T-helper 1 cell treated with Interleukin-12 subunit alpha and Interleukin-12 subunit beta and Interleukin-4 antibody, amounts not matched to agents 30 μg/mL and 1 μg/mL, for 36 hours (primary cell): ENCODE data around the gene PGGT1B.

ENCODE experiments used
- H3K27ac Mint-ChIP-seq: one replicate; pipeline ENCODE4 v1.8.0; 2021; ENCODE audit warnings: mild to moderate bottlenecking, mixed read lengths
- H3K27me3 Mint-ChIP-seq: one replicate; pipeline ENCODE4 v1.8.0; 2021; ENCODE audit warnings: low read depth, mixed read lengths
- H3K36me3 Mint-ChIP-seq: one replicate; pipeline ENCODE4 v1.8.0; 2021; ENCODE audit warnings: low read depth, mixed read lengths
- H3K4me1 Mint-ChIP-seq: one replicate; pipeline ENCODE4 v1.8.0; 2021; ENCODE audit warnings: low read depth, mixed read lengths
- H3K4me3 Mint-ChIP-seq: one replicate; pipeline ENCODE4 v1.8.0; 2021; ENCODE audit warnings: mild to moderate bottlenecking, moderate library complexity, mixed read lengths
- H3K9me3 Mint-ChIP-seq: one replicate; pipeline ENCODE4 v1.8.0; 2021; ENCODE audit warnings: mixed read lengths

The PGGT1B gene

DNA sequence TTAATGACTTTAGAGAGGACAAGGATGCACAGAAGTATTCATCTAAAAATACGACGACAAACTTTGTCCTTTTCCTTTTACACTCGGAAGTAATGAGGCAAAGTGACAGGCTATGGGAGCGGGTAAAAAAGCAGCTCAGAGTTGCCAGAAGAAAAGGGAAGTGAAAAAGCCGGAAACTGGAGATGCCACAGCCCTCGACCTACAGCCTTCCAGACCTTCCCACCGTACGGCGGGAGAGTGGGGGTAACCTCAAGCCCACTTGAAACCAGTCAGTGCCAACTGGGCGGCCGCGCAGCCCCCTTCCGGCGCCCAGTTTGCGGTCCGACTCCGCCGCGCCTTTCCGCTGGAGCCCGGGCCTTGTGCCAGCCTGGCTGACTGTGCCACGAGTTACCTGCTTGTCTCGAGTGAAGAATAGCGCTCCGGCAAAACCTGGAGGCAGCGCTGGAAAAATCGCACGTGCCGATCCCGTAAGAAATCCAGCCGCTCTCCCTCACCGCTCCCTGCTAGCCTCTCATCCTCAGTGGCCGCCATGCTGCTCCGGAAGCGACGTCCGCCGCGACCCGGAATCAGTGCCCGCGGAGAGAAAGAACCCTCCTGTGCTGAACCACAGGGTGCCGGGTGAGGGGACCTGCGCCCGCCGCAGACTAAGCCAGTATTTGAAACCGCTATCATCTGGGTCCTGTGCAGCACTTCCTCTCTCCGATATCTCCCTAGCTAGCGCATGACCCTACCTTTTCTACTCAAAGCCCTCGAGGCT, at the start of gene PGGT1B:
Gene PGGT1B (minus strand): TSS at position 557 of the 757 bp plus-strand sequence. CDS start 26 bp downstream, at position 531.
- H3K27me3 Mint-ChIP-seq, result no peaks in the 10 kb centered on the region
- H3K9me3 Mint-ChIP-seq, result peaks cover 12% of the 10 kb centered on the region
- H3K4me1 Mint-ChIP-seq, result peaks cover 26% of the 10 kb centered on the region
- peak within 1 kb of the TSS; percentile 92 for H3K4me3 Mint-ChIP-seq
- H3K36me3 Mint-ChIP-seq, result peaks cover 14% of the 10 kb centered on the region
- H3K27ac Mint-ChIP-seq, result peak within 1 kb of the TSS; percentile 87

DNA sequence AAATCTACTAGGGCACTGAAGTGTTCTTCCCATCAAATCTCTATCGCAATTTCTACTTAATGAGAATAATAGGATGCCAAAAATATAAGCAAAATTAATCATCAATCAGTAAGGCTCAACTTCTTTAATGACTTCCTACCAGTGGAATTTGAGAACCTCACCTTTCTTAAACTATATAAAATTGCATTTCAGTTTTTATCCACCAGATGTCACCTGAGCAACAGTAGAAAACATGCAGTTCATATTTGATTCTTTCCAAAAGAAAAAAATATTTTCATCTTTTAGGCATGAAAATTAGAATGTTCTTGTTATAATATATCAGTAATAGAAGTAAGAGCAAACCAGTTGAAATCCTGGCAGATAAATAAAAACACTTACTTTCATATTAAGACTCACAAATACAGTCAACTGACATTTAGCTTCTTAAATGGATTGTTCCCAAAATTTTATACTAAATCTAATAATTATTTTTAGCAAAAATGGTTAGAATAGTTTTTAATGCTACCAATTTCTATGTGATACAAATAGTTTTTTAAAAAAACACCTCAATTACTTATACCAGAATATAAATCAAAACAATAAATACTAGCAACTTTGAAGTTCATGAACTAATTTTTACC, 47.2 kb upstream of the PGGT1B start:
- Mint-ChIP-seq H3K27me3 (peaks cover 55% of the 10 kb centered on the region), H3K4me3 (no peak overlapping the region), H3K9me3 (no peaks in the 10 kb centered on the region), H3K36me3 (no peaks in the 10 kb centered on the region), H3K27ac (no peak overlapping the region), H3K4me1 (no peaks in the 10 kb centered on the region)

DNA sequence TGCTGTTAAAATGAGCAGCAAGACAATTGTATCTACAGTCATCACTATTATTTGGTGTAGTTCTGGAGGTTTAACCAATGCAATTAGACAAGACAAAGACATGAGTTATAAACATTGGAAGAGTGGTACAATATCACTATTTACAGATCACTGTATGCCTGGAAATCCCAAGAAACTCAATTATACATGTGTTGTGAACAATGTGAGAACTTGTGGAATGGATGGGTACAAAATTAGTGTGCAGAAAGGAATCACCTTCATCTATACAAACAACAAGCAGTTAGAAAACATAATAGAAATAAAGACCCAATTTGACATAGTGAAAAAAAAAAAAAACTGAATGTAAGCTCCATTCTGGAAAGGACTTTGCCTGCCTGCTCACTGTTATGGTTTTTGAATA, 46.1 kb upstream of the PGGT1B start:
- H3K27ac Mint-ChIP-seq, result no peak overlapping the region
- peaks cover 55% of the 10 kb centered on the region for H3K27me3 Mint-ChIP-seq
- no peaks in the 10 kb centered on the region for H3K4me1 Mint-ChIP-seq
- H3K4me3 Mint-ChIP-seq, result no peak overlapping the region
- no peaks in the 10 kb centered on the region for H3K9me3 Mint-ChIP-seq
- no peaks in the 10 kb centered on the region for H3K36me3 Mint-ChIP-seq

DNA sequence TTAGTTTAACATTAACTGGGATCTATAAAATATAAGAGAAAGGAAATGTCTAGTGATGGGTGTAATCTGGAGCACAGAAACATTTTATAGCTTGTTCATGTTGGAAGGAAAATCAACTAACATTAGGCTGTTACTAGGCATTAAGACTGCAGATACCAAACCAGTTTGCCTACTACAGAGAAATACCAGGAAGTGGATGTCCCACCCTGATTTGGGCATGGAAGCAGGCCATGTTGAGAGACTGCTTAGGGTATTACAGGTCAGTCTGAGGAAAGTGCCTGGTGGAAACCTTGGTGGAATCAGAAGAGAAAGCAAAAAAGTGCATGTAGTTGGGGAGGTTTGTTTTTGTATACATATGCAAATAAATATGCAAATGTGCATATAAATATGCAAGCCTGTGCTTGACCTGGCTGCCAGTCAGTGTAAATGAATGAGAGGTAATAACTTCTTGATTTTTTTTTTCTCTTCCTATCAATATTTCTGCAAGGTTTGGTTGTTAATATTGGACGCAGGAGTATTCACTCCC, 43.4 kb upstream of the PGGT1B start:
- H3K4me1 Mint-ChIP-seq, result no peaks in the 10 kb centered on the region
- H3K36me3 Mint-ChIP-seq, result no peaks in the 10 kb centered on the region
- H3K9me3 Mint-ChIP-seq, result no peaks in the 10 kb centered on the region
- H3K27me3 Mint-ChIP-seq, result peaks cover 61% of the 10 kb centered on the region
- H3K27ac Mint-ChIP-seq, result no peak overlapping the region
- no peak overlapping the region for H3K4me3 Mint-ChIP-seq

DNA sequence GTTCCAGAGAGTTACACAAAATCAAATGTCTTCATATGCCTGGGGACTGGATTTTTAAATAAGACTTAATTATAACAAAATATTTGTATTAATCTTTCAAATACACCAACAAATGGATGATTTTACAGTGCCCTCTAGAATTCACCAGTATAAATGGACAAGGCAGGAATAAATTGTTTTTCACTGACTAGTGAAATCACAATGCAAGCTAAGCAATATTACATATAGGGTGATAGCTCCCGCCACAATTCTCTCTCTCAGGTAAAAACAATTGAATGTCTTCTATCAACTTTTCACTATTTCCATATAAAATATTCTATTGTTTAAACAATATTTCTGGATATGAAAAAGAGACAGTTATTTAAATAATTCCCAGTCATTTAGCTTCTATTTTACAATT, 41.8 kb upstream of the PGGT1B start:
- Mint-ChIP-seq H3K27me3 (peaks cover 64% of the 10 kb centered on the region), H3K4me1 (no peaks in the 10 kb centered on the region), H3K36me3 (no peaks in the 10 kb centered on the region), H3K9me3 (no peaks in the 10 kb centered on the region), H3K27ac (no peak overlapping the region), H3K4me3 (no peak overlapping the region)

DNA sequence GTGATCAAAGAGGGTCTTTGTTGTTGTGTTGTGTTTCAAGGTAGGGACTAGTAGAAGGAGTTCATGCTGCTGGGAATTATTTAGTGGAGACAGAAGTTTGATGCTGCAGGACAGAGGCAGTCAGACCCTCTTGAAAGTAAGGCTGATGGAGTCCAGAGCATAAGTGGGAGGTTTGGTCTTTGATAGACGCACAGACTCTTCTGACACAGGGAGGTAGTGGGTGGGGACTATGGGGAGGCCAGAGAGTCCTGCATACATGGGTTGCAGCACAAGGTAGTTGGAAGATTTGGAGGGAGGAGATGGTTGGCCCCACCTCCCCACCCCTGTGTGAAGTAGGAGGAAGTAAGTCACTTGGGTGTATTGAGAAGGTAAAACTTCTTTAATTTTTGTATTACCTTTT, 36.1 kb upstream of the PGGT1B start:
- Mint-ChIP-seq H3K9me3 (no peaks in the 10 kb centered on the region), H3K4me3 (no peak overlapping the region), H3K27me3 (peaks cover 63% of the 10 kb centered on the region), H3K36me3 (no peaks in the 10 kb centered on the region), H3K27ac (no peak overlapping the region), H3K4me1 (peaks cover 6% of the 10 kb centered on the region)

DNA sequence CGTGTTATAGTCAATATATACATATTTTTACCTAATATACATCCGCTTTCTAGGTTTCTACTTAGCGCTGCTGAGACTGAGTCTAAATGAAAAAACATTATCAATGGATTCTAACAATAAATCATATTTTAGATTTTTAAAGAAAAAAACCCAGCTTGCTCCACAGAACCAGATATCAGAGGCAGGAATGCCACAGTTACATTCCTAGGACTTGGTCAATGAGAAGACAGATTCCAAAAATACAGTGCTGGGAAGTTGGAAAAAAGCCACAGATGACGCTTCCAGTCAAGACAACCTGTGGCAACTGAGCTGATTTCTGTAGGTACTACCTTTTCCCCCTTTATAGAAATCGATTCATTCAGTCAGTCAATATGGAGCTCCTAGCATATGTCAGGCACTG, 34.4 kb upstream of the PGGT1B start:
- Mint-ChIP-seq H3K36me3 (peaks cover under 1% of the 10 kb centered on the region), H3K4me3 (no peak overlapping the region), H3K27me3 (peaks cover 64% of the 10 kb centered on the region), H3K9me3 (peaks cover 7% of the 10 kb centered on the region), H3K4me1 (peaks cover 6% of the 10 kb centered on the region), H3K27ac (no peak overlapping the region)

DNA sequence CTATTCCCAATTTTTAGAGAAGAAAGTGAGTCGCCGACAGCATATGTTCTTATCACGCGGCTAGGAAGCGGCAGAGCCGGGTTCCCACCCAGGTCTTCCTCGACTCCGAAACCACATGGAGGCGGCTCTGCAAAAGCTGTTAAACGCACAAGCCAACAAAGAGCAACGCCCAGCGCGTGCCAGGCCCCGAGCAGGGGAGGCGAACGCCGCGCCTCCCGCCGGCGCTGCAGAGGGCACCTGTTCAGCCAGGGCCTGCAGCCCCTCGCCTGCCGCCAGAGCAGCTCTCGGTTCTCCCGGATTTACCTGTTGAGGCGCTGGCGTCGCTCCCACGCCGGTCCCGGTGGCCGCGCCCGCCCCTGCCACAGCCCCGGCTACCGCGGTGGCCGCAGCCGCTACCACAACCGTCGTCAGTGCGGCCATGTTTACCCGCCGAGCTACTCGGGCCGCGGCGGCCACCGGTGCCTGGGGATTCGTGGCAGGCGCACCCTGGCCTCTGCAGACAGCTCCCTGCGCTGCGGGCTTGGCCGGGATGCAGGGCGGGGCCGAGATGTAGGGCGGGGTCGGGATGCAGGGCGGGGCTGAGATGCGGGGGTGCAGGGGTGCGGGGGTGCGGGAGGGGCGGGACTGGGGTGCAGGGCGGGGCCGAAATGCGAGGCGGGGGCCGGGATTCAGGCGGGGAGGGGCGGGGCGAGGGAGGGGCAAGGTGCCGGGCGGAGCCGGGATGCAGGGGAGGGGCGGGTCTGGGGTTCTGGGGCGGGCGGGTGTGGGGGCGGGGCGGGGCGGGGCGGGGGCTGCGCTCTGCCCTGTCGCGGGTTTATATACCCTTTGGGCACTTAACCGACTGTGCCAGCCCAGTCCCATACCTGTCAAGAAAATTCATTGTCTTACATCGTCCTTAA, 33.7 kb upstream of the PGGT1B start, which contains the start of gene CCDC112:
Gene CCDC112 (minus strand): TSS at position 531 of the 899 bp plus-strand sequence. CDS start 111 bp downstream, at position 420.
- H3K9me3 Mint-ChIP-seq, result peaks cover 13% of the 10 kb centered on the region
- peaks cover 68% of the 10 kb centered on the region for H3K27me3 Mint-ChIP-seq
- H3K27ac Mint-ChIP-seq, result no peak within 1 kb of the TSS
- H3K36me3 Mint-ChIP-seq, result peaks cover 2% of the 10 kb centered on the region
- H3K4me3 Mint-ChIP-seq, result peak within 1 kb of the TSS; percentile 79
- H3K4me1 Mint-ChIP-seq, result peaks cover 6% of the 10 kb centered on the region

DNA sequence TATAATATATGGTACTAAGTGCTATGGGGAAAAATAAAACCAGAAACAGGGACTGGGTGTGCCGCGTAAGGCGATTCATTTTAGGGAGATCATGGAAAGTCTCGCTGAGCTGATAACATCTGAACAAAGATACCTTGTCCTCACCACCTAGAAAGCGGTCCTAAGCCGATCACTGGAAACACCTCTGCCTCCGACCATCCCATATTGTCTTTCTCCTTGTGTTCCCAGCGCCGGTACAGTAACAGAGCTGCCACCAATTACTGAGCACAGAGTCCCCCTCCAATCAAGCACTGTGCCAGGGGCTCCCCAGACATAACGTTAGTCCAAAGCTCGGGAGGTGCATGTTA, 33.1 kb upstream of the PGGT1B start:
- Mint-ChIP-seq H3K36me3 (peaks cover 2% of the 10 kb centered on the region), H3K27me3 (peaks cover 65% of the 10 kb centered on the region), H3K27ac (no peak overlapping the region), H3K4me3 (peak overlapping the region; percentile 79), H3K4me1 (peaks cover 6% of the 10 kb centered on the region), H3K9me3 (peaks cover 15% of the 10 kb centered on the region)

DNA sequence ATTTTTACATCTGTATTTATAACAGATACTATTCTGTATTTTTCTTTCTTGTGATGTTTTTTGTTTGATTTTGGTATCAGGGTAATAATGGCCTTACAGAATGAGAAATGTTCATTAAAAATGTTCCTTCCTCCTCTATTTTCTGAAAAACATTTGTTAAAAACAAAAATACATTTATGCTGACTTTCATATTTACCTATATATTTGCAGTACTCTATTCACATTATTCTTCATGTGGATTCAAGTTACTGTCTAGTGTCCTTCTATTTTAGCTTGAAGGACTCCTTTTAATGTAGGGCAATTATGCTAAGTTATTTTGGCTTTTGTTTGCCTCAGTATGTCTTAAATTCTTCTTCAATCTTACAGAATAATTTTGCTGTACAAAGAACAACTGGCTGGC, 28.7 kb upstream of the PGGT1B start:
- Mint-ChIP-seq H3K4me1 (peaks cover 6% of the 10 kb centered on the region), H3K36me3 (peaks cover 2% of the 10 kb centered on the region), H3K27ac (no peak overlapping the region), H3K27me3 (peaks cover 53% of the 10 kb centered on the region), H3K9me3 (peaks cover 15% of the 10 kb centered on the region), H3K4me3 (no peak overlapping the region)

DNA sequence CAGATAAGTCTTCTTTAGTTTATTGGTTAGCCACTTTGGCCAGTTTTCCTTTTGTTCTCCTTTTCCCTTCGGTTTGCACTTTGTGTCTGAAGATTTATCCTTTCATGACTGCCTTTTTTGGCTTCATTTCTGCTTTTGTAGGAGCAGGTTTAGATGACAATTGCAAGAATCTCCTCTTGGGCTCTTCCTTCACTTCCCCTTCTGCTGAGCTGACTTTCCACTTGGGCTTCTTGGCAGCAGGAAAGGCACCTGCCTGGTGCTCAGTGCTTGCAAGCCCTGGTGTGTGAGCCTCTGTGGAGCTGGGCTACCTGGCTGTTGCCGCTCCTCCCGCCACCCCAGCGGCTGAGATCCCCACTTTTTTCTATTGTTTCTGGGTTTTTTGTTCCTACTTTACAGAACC, 26.4 kb upstream of the PGGT1B start:
- Mint-ChIP-seq H3K27ac (no peak overlapping the region), H3K36me3 (peaks cover 2% of the 10 kb centered on the region), H3K4me1 (peaks cover 3% of the 10 kb centered on the region), H3K4me3 (no peak overlapping the region), H3K9me3 (peaks cover 15% of the 10 kb centered on the region), H3K27me3 (peaks cover 40% of the 10 kb centered on the region)

DNA sequence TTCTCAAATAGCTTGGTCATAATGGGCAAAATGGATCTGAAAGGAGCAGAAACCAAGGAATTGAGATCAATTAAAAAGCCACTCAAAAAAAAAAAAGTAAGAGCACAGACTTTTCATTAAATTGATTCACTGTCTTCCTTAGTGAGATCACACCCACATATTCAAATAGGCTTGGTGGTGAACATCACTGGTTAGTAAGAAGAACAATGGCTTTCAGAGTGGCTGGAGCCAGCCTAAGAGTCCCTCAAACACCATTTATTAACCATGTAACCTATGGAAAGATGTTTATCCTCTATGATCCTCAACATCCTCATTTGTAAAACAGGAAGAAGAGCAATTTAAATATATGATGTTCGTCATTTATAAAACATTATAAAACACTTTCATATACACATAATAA, 21.3 kb upstream of the PGGT1B start:
- Mint-ChIP-seq H3K36me3 (no peaks in the 10 kb centered on the region), H3K27me3 (peaks cover 4% of the 10 kb centered on the region), H3K4me3 (no peak overlapping the region), H3K9me3 (no peaks in the 10 kb centered on the region), H3K4me1 (peaks cover 3% of the 10 kb centered on the region), H3K27ac (no peak overlapping the region)

DNA sequence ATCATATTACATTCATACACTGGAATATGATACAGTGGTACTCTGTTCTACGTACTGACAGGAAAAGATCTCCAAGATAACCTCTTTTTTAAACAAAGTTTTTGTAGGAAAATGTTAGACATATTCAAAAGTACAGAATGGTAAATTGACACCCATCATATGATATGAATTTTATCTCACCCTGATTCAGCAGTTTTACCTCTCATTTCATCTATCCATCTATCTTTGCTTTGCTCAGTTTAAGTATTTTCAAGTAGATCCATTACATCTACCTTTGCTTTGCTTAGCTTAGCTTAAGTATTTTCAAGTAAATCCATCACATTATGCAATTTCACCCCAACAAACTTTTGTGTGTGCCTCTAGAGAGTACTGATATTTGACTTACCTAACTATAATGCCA, 19.5 kb upstream of the PGGT1B start:
- no peaks in the 10 kb centered on the region for H3K36me3 Mint-ChIP-seq
- H3K4me3 Mint-ChIP-seq, result no peak overlapping the region
- H3K9me3 Mint-ChIP-seq, result no peaks in the 10 kb centered on the region
- H3K4me1 Mint-ChIP-seq, result peaks cover 3% of the 10 kb centered on the region
- no peak overlapping the region for H3K27ac Mint-ChIP-seq
- peaks cover 4% of the 10 kb centered on the region for H3K27me3 Mint-ChIP-seq

DNA sequence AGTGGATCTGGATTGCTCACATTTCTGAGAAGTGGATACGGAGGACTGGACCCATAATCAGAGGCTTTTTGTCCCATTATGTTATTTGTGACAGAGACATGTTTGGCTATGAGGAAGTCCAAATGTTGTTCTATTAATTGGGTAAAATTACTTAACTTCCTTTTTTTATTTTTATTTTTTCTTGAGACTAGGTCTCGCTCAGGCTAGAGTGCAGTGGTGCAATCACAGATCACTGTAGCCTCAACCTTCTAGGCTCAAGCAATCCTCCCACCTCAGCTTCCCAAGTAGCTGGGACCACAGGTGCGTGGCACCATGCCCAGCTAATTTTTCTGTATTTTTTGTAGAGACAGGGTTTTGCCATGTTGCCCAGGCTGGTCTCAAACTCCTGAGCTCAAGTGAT, 11.9 kb upstream of the PGGT1B start:
- H3K4me1 Mint-ChIP-seq, result no peaks in the 10 kb centered on the region
- no peaks in the 10 kb centered on the region for H3K36me3 Mint-ChIP-seq
- no peaks in the 10 kb centered on the region for H3K9me3 Mint-ChIP-seq
- H3K27me3 Mint-ChIP-seq, result peaks cover 28% of the 10 kb centered on the region
- no peak overlapping the region for H3K27ac Mint-ChIP-seq
- no peak overlapping the region for H3K4me3 Mint-ChIP-seq
